WTC11 (cell line): ENCODE results near the gene FCN2. TPM values are rescaled to one million over a fixed set of nuclear protein-coding genes. Genes with fewer than 3 reads are reported as not detected.

ENCODE experiments used
- ATAC-seq: fragments of 200-7000 bp; cut with Tn5 transposase; 2 replicates; pipeline ENCODE4 v1.10.0; 2021; ENCODE audit warnings: mild to moderate bottlenecking, moderate library complexity
- CTCF ChIA-PET: fragments of 300-600 bp; sonication (Branson Sonifier 250); formaldehyde crosslinking; loops from one replicate; lab custom pipeline; 2021; ENCODE audit warnings: antibody characterized with exemption; lab: Charles Lee
- POLR2A ChIA-PET: fragments of 350-600 bp; sonication (Branson Sonifier 250); formaldehyde crosslinking; loops from one replicate; lab custom pipeline; 2021; ENCODE audit warnings: antibody characterized with exemption; lab: Charles Lee
- DNase-seq: peaks from one replicate; pipeline ENCODE4 v3.0.0; 2021; ENCODE audit warnings: low spot score
- H3K27ac Mint-ChIP-seq: 2 replicates; pipeline ENCODE4 v1.8.0; 2021; ENCODE audit warnings: mixed read lengths
- H3K27me3 Mint-ChIP-seq: 2 replicates; pipeline ENCODE4 v1.8.0; 2021; ENCODE audit warnings: low read depth, mild to moderate bottlenecking, moderate library complexity, mixed read lengths
- H3K36me3 Mint-ChIP-seq: 2 replicates; pipeline ENCODE4 v1.8.0; 2021; ENCODE audit warnings: mixed read lengths
- H3K4me1 Mint-ChIP-seq: 2 replicates; pipeline ENCODE4 v1.8.0; 2022; ENCODE audit warnings: mixed read lengths
- H3K4me3 Mint-ChIP-seq: 2 replicates; pipeline ENCODE4 v1.8.0; 2021; ENCODE audit warnings: mild to moderate bottlenecking, moderate library complexity, mixed read lengths
- H3K9me3 Mint-ChIP-seq: 2 replicates; pipeline ENCODE4 v1.8.0; 2021; ENCODE audit warnings: mixed read lengths
- ATF1 ChIP-seq: sonication (generic); formaldehyde crosslinking; IDR thresholded peaks from 2 replicates; pipeline ENCODE4 v1.8.1; 2023; ENCODE audit warnings: mild to moderate bottlenecking, moderate library complexity, missing genetic modification reagents
- E2F5 ChIP-seq: sonication (generic); formaldehyde crosslinking; IDR thresholded peaks from 2 replicates; pipeline ENCODE4 v1.8.1; 2022; ENCODE audit warnings: mild to moderate bottlenecking, moderate library complexity, missing genetic modification reagents
- ELF4 ChIP-seq: sonication (generic); formaldehyde crosslinking; IDR thresholded peaks from 2 replicates; pipeline ENCODE4 v1.8.1; 2022; ENCODE audit warnings: low read depth, mild to moderate bottlenecking, moderate library complexity, missing genetic modification reagents
- EMX1 ChIP-seq: fragments of 250-450 bp; sonication (Bioruptor Pico); IDR thresholded peaks from 2 replicates; pipeline ENCODE4 v1.8.0; 2021; ENCODE audit warnings: mild to moderate bottlenecking
- ERG ChIP-seq: fragments of 250-450 bp; sonication (Bioruptor Pico); IDR thresholded peaks from 2 replicates; pipeline ENCODE4 v1.8.0; 2021; ENCODE audit warnings: mild to moderate bottlenecking
- HMGA2 ChIP-seq: fragments of 250-450 bp; sonication (Bioruptor Pico); IDR thresholded peaks from 2 replicates; pipeline ENCODE4 v1.4.0; 2021; ENCODE audit warnings: mild to moderate bottlenecking, moderate library complexity
- HMGXB4 ChIP-seq: sonication (generic); formaldehyde crosslinking; IDR thresholded peaks from 2 replicates; pipeline ENCODE4 v1.8.1; 2023; ENCODE audit warnings: mild to moderate bottlenecking, moderate library complexity, missing genetic modification reagents
- JAZF1 ChIP-seq: fragments of 250-450 bp; sonication (Bioruptor Pico); IDR thresholded peaks from 2 replicates; pipeline ENCODE4 v1.9.0; 2021; ENCODE audit warnings: moderate library complexity, mild to moderate bottlenecking, inconsistent platforms
- JUN ChIP-seq: sonication (generic); formaldehyde crosslinking; IDR thresholded peaks from 2 replicates; pipeline ENCODE4 v1.8.0; 2023; ENCODE audit warnings: mild to moderate bottlenecking, missing genetic modification reagents
- KAT7 ChIP-seq: sonication (generic); formaldehyde crosslinking; IDR thresholded peaks from 2 replicates; pipeline ENCODE4 v1.8.1; 2023; ENCODE audit warnings: missing genetic modification reagents, mild to moderate bottlenecking, borderline replicate concordance
- NR2C2 ChIP-seq: sonication (generic); formaldehyde crosslinking; IDR thresholded peaks from 2 replicates; pipeline ENCODE4 v1.8.0; 2022; ENCODE audit warnings: mild to moderate bottlenecking, missing genetic modification reagents
- OVOL2 ChIP-seq: fragments of 250-450 bp; sonication (Bioruptor Pico); IDR thresholded peaks from 2 replicates; pipeline ENCODE4 v1.9.0; 2021; ENCODE audit warnings: mild to moderate bottlenecking, borderline replicate concordance
- PRRX2 ChIP-seq: fragments of 250-450 bp; sonication (Bioruptor Pico); IDR thresholded peaks from 2 replicates; pipeline ENCODE4 v1.8.0; 2021; ENCODE audit warnings: mild to moderate bottlenecking
- SOX15 ChIP-seq: fragments of 250-450 bp; sonication (Bioruptor Pico); IDR thresholded peaks from 2 replicates; pipeline ENCODE4 v1.9.0; 2021; ENCODE audit warnings: mild to moderate bottlenecking
- TEAD1 ChIP-seq: sonication (generic); formaldehyde crosslinking; IDR thresholded peaks from 2 replicates; pipeline ENCODE4 v1.8.0; 2022; ENCODE audit warnings: mild to moderate bottlenecking, missing genetic modification reagents
- ZNF121 ChIP-seq: sonication (generic); formaldehyde crosslinking; IDR thresholded peaks from 2 replicates; pipeline ENCODE4 v1.8.0; 2023; ENCODE audit warnings: missing genetic modification reagents
- ZNF219 ChIP-seq: sonication (generic); formaldehyde crosslinking; IDR thresholded peaks from 2 replicates; pipeline ENCODE4 v1.8.0; 2023; ENCODE audit warnings: missing genetic modification reagents, mild to moderate bottlenecking, borderline replicate concordance
- ZNF317 ChIP-seq: sonication (generic); formaldehyde crosslinking; IDR thresholded peaks from 2 replicates; pipeline ENCODE4 v1.8.1; 2023; ENCODE audit warnings: low read depth, mild to moderate bottlenecking, moderate library complexity, missing genetic modification reagents, borderline replicate concordance
- ZNF671 ChIP-seq: fragments of 250-450 bp; sonication (Bioruptor Pico); IDR thresholded peaks from 2 replicates; pipeline ENCODE4 v1.8.0; 2021; ENCODE audit warnings: mild to moderate bottlenecking
- total RNA-seq: library from RNA; stranded (reverse); gene quantifications from 3 replicates; pipeline ENCODE4 v1.2.3, GENCODE V29; 2021
- TF ChIP-seq, protein P1 (sequence below): fragments of 250-450 bp; sonication (Bioruptor Pico); IDR thresholded peaks from 2 replicates; pipeline ENCODE4 v1.9.0; 2021; ENCODE audit warnings: mild to moderate bottlenecking
- TF ChIP-seq, protein P2 (sequence below): sonication (generic); formaldehyde crosslinking; IDR thresholded peaks from 2 replicates; pipeline ENCODE4 v1.8.0; 2022; ENCODE audit warnings: missing genetic modification reagents
- TF ChIP-seq, protein P3 (sequence below): fragments of 200-600 bp; IDR thresholded peaks from 2 replicates; pipeline ENCODE4 v1.8.0; 2022; ENCODE audit warnings: antibody characterized with exemption
- TF ChIP-seq, protein P4 (sequence below): sonication (generic); formaldehyde crosslinking; IDR thresholded peaks from 2 replicates; pipeline ENCODE4 v1.8.1; 2022; ENCODE audit warnings: missing genetic modification reagents, borderline replicate concordance
- TF ChIP-seq, protein P5 (sequence below): sonication (generic); formaldehyde crosslinking; IDR thresholded peaks from 2 replicates; pipeline ENCODE4 v1.8.0; 2022; ENCODE audit warnings: mild to moderate bottlenecking, missing genetic modification reagents

The FCN2 gene
- total RNA-seq, 1 experiment from 2014 or later, result not detected

GRCh38 chr9:134897584-134898170 lies 17.1 kb downstream of the FCN2 start:
- peaks cover 14% of the 10 kb centered on the region for H3K36me3 Mint-ChIP-seq
- H3K9me3 Mint-ChIP-seq, result peaks cover 34% of the 10 kb centered on the region
- no peak for DNase-seq
- H3K27ac Mint-ChIP-seq, result no peak overlapping the region
- H3K27me3 Mint-ChIP-seq, result no peaks in the 10 kb centered on the region; the same call in 1 of the 2 replicates
- H3K4me3 Mint-ChIP-seq, result no peak overlapping the region
- ChIA-PET POLR2A (no interaction called here), CTCF (no interaction called here)
- no peak for ATAC-seq
- H3K4me1 Mint-ChIP-seq, result no peaks in the 10 kb centered on the region
- TF ChIP-seq E2F5 (CRISPR knock-in tag) (no peak), KAT7 (CRISPR knock-in tag) (no peak), ATF1 (CRISPR knock-in tag) (no peak), JUN (no peak), EMX1 (CRISPR knock-in tag) (no peak), TEAD1 (no peak), OVOL2 (no peak), ZNF121 (CRISPR knock-in tag) (no peak), JAZF1 (no peak), PRRX2 (no peak), HMGA2 (CRISPR knock-in tag) (no peak), ERG (no peak), HMGXB4 (no peak), NR2C2 (CRISPR knock-in tag) (no peak), ELF4 (CRISPR knock-in tag) (no peak), ZNF671 (CRISPR knock-in tag) (no peak)
- TF ChIP-seq, protein P1, sequence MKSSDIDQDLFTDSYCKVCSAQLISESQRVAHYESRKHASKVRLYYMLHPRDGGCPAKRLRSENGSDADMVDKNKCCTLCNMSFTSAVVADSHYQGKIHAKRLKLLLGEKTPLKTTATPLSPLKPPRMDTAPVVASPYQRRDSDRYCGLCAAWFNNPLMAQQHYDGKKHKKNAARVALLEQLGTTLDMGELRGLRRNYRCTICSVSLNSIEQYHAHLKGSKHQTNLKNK (CRISPR knock-in tag), result no peak
- TF ChIP-seq, all 79 proteins: peak for 0

- Mint-ChIP-seq H3K36me3 (peaks cover 14% of the 10 kb centered on the region), H3K27ac (no peak overlapping the region), H3K4me1 (no peaks in the 10 kb centered on the region), H3K27me3 (no peaks in the 10 kb centered on the region; the same call in 1 of the 2 replicates), H3K4me3 (no peak overlapping the region), H3K9me3 (peaks cover 34% of the 10 kb centered on the region)
- ChIA-PET CTCF (no interaction called here), POLR2A (no interaction called here)
- ATAC-seq (no peak), DNase-seq (no peak)
- TF ChIP-seq, protein P2, sequence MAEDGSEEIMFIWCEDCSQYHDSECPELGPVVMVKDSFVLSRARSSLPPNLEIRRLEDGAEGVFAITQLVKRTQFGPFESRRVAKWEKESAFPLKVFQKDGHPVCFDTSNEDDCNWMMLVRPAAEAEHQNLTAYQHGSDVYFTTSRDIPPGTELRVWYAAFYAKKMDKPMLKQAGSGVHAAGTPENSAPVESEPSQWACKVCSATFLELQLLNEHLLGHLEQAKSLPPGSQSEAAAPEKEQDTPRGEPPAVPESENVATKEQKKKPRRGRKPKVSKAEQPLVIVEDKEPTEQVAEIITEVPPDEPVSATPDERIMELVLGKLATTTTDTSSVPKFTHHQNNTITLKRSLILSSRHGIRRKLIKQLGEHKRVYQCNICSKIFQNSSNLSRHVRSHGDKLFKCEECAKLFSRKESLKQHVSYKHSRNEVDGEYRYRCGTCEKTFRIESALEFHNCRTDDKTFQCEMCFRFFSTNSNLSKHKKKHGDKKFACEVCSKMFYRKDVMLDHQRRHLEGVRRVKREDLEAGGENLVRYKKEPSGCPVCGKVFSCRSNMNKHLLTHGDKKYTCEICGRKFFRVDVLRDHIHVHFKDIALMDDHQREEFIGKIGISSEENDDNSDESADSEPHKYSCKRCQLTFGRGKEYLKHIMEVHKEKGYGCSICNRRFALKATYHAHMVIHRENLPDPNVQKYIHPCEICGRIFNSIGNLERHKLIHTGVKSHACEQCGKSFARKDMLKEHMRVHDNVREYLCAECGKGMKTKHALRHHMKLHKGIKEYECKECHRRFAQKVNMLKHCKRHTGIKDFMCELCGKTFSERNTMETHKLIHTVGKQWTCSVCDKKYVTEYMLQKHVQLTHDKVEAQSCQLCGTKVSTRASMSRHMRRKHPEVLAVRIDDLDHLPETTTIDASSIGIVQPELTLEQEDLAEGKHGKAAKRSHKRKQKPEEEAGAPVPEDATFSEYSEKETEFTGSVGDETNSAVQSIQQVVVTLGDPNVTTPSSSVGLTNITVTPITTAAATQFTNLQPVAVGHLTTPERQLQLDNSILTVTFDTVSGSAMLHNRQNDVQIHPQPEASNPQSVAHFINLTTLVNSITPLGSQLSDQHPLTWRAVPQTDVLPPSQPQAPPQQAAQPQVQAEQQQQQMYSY (CRISPR knock-in tag), result no peak
- TF ChIP-seq, protein P3, sequence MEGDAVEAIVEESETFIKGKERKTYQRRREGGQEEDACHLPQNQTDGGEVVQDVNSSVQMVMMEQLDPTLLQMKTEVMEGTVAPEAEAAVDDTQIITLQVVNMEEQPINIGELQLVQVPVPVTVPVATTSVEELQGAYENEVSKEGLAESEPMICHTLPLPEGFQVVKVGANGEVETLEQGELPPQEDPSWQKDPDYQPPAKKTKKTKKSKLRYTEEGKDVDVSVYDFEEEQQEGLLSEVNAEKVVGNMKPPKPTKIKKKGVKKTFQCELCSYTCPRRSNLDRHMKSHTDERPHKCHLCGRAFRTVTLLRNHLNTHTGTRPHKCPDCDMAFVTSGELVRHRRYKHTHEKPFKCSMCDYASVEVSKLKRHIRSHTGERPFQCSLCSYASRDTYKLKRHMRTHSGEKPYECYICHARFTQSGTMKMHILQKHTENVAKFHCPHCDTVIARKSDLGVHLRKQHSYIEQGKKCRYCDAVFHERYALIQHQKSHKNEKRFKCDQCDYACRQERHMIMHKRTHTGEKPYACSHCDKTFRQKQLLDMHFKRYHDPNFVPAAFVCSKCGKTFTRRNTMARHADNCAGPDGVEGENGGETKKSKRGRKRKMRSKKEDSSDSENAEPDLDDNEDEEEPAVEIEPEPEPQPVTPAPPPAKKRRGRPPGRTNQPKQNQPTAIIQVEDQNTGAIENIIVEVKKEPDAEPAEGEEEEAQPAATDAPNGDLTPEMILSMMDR, result no peak
- TF ChIP-seq ZNF317 (CRISPR knock-in tag), result no peak
- no peak for TF ChIP-seq ZNF121 (CRISPR knock-in tag)
- no peak for TF ChIP-seq ZNF219 (CRISPR knock-in tag)
- TF ChIP-seq, protein P4, sequence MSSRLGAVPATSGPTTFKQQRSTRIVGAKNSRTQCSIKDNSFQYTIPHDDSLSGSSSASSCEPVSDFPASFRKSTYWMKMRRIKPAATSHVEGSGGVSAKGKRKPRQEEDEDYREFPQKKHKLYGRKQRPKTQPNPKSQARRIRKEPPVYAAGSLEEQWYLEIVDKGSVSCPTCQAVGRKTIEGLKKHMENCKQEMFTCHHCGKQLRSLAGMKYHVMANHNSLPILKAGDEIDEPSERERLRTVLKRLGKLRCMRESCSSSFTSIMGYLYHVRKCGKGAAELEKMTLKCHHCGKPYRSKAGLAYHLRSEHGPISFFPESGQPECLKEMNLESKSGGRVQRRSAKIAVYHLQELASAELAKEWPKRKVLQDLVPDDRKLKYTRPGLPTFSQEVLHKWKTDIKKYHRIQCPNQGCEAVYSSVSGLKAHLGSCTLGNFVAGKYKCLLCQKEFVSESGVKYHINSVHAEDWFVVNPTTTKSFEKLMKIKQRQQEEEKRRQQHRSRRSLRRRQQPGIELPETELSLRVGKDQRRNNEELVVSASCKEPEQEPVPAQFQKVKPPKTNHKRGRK (CRISPR knock-in tag), result no peak
- TF ChIP-seq, protein P5, sequence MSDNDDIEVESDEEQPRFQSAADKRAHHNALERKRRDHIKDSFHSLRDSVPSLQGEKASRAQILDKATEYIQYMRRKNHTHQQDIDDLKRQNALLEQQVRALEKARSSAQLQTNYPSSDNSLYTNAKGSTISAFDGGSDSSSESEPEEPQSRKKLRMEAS (CRISPR knock-in tag), result no peak
- no peak for TF ChIP-seq SOX15 (CRISPR knock-in tag)
- no peak for TF ChIP-seq ERG
Observed at GRCh38 chr9:134898319-134898718, 17.7 kb downstream of the FCN2 start.
